Psoas muscle (tissue), 8 donors: ENCODE data around the gene LDHD. TPM values are rescaled to one million over a fixed set of nuclear protein-coding genes. Genes with fewer than 3 reads are reported as not detected.
A peak's percentile ranks its signal among the peaks of the same experiment; 100 is the strongest.

ENCODE experiments used
- ATAC-seq, 4 donors: fragments of 200-7000 bp; cut with Tn5 transposase; one replicate each; pipeline ENCODE4 v1.9.1; 2020; ENCODE audit warnings: moderate library complexity in 3 of 4, mild to moderate bottlenecking in 2 of 4
- DNase-seq, 2 donors: peaks; one replicate each; pipeline ENCODE4 v3.0.0-alpha.2; 2020
- H3K27ac ChIP-seq: fragments of 200-600 bp; one replicate; pipeline ENCODE4 v1.8.0; 2022
- H3K27me3 ChIP-seq, 3 donors: fragments of 200-600 bp in 1 of 3; one replicate each; pipeline versions ENCODE4 v1.6.1 to v1.8.0; 2013 to 2022; ENCODE audit warnings: low read length in 2 of 3, mild to moderate bottlenecking in 2 of 3, moderate library complexity in 1 of 3; ENCODE audit not compliant: insufficient read depth in 3 of 3
- H3K36me3 ChIP-seq, 2 donors: fragments of 200-600 bp in 1 of 2; one replicate each; pipeline versions ENCODE4 v1.6.1 to v1.8.0; 2013 to 2022; ENCODE audit warnings: low read depth in 1 of 2, mild to moderate bottlenecking in 1 of 2, moderate library complexity in 1 of 2; ENCODE audit not compliant: insufficient read depth in 1 of 2
- H3K4me1 ChIP-seq: fragments of 200-600 bp; one replicate; pipeline ENCODE4 v1.8.0; 2022
- H3K4me3 ChIP-seq: fragments of 200-600 bp; one replicate; pipeline ENCODE4 v1.8.0; 2022; ENCODE audit warnings: mild to moderate bottlenecking
- H3K9me3 ChIP-seq: fragments of 200-600 bp; one replicate; pipeline ENCODE4 v1.8.0; 2022
- CTCF ChIP-seq: fragments of 200-600 bp; IDR thresholded peaks from one replicate; pipeline ENCODE4 v1.8.0; 2022; ENCODE audit warnings: antibody characterized with exemption
- WGBS, 3 donors: extraction: QIAGEN DNeasy Blood & Tissue Kit; methylation state at CpG; one replicate each; pipeline versions ENCODE4 v1.1.6 to v1.1.7; 2013; 5-methylcytosine and 5-hydroxymethylcytosine counted together
- intact Hi-C, 2 donors: fragments of 100-400 bp; cut with DNase I; formaldehyde crosslinking; loops; one replicate each; pipeline versions ENCODE4 v1.11.0 to v1.14.2; 2022
- polyA plus RNA-seq, 3 donors: library from polyadenylated mRNA; stranded (reverse); fragments of 200-250 nt; gene quantifications; one replicate each; pipeline ENCODE4 v1.2.3, GENCODE V29; 2013
- total RNA-seq, 4 donors: library from RNA; stranded (reverse); fragmentation: NEBNext Ultra II Directional in 2 of 4; extraction: Animal tissue kit (Norgen Biotek cat#: 25700) in 2 of 4; gene quantifications; one replicate each; pipeline versions ENCODE4 v1.2.1 to v1.2.4, GENCODE V29; 2021 to 2023
- donor health status: healthy with polysubstance abuse.
- donor health status: DM: no; HTN: no; CAD: no; lungs with moderate emphysema.
- donor health status: Bipolar disorder and iron deficiency.
- donor health status: healthy.
- donor health status: DM: yes; HTN: yes; CAD: no.
- donor health status: DM: no; HTN: no; CAD: no.
- donor health status: DM: no; HTN: no; CAD: no.
- donor health status: DM: yes; HTN: yes; CAD: no.

Gene LDHD
- total and polyA plus RNA-seq, 7 donors: 20.5 to 66.6 (median 35.7) TPM

GRCh38 chr16:75086688-75087374 is 29.7 kb downstream of the LDHD start:
- Histone ChIP-seq H3K27ac (peak overlapping the region; percentile 85), H3K4me3 (no peak overlapping the region), H3K36me3 (no peaks in the 10 kb centered on the region), H3K27me3 (no peaks in the 10 kb centered on the region), H3K9me3 (no peaks in the 10 kb centered on the region), H3K4me1 (peaks cover 68% of the 10 kb centered on the region)
- WGBS, 3 donors: 54 to 64% (median 56%) methylated on average over 10 of the region's 10 CpGs
- peak in 3 of 4 donors; percentile 32 to 38 (median 36) for ATAC-seq
- TF ChIP-seq CTCF: no peak
- no peak for DNase-seq
- intact Hi-C loops: loop anchor here in 1 of 2 donors (5.0 kb wide), 1 partner anchor 40 kb away; no protein-coding TSS in a partner anchor

GRCh38 chr16:75086281-75086680 is 30.3 kb downstream of the LDHD start:
- ATAC-seq: peak in 1 of 4 donors; percentile 18
- Histone ChIP-seq H3K36me3 (no peaks in the 10 kb centered on the region), H3K9me3 (no peaks in the 10 kb centered on the region), H3K27ac (peak overlapping the region; percentile 85), H3K4me3 (no peak overlapping the region), H3K4me1 (peaks cover 72% of the 10 kb centered on the region), H3K27me3 (no peaks in the 10 kb centered on the region)
- intact Hi-C loops: loop anchor here in 1 of 2 donors (5.0 kb wide), 1 partner anchor 39 kb away; no protein-coding TSS in a partner anchor
- no peak for DNase-seq
- TF ChIP-seq CTCF: no peak
- 59 to 74% (median 70%) methylated on average over 1 of the region's 1 CpG for WGBS, 3 donors

GRCh38 chr16:75085556-75085955 is 31.0 kb downstream of the LDHD start:
- no peak for DNase-seq
- H3K36me3 ChIP-seq: no peaks in the 10 kb centered on the region
- intact Hi-C loops: loop anchor here in 1 of 2 donors (5.0 kb wide), 1 partner anchor 38 kb away; no protein-coding TSS in a partner anchor
- H3K9me3 ChIP-seq: no peaks in the 10 kb centered on the region
- no peaks in the 10 kb centered on the region for H3K27me3 ChIP-seq
- no peak overlapping the region for H3K4me3 ChIP-seq
- TF ChIP-seq CTCF: no peak
- 66 to 72% (median 68%) methylated on average over 4 of the region's 4 CpGs for WGBS, 3 donors
- H3K27ac ChIP-seq: peak overlapping the region; percentile 85
- peaks cover 73% of the 10 kb centered on the region for H3K4me1 ChIP-seq
- ATAC-seq: no peak

GRCh38 chr16:75083813-75084212 is 32.8 kb downstream of the LDHD start:
- no peaks in the 10 kb centered on the region for H3K9me3 ChIP-seq
- ATAC-seq (no peak), DNase-seq (no peak)
- peak overlapping the region; percentile 6 for H3K27ac ChIP-seq
- H3K27me3 ChIP-seq: no peaks in the 10 kb centered on the region
- H3K4me3 ChIP-seq: no peak overlapping the region
- H3K4me1 ChIP-seq: peaks cover 74% of the 10 kb centered on the region
- H3K36me3 ChIP-seq: no peaks in the 10 kb centered on the region
- WGBS, 3 donors: 70 to 90% (median 82%) methylated on average over 5 of the region's 5 CpGs
- intact Hi-C loops: no loop called here
- TF ChIP-seq CTCF: no peak
